HG03108 (cell line): ENCODE results near the gene OR1K1.
"Not testable (repeated sequence)": the region's sequence is repeated elsewhere in the genome, so short reads cannot be mapped to it uniquely, and the experiment has no call there.

Experiments
- ATAC-seq: cut with Tn5 transposase; IDR thresholded peaks from one replicate; pipeline ENCODE4 v1.9.1; 2021; ENCODE audit warnings: moderate library complexity; ENCODE audit not compliant: unreplicated experiment

Gene OR1K1

GRCh38 chr9:122810306-122810946, 10.5 kb downstream of the OR1K1 start:
- ATAC-seq: peak; percentile 84

DNA sequence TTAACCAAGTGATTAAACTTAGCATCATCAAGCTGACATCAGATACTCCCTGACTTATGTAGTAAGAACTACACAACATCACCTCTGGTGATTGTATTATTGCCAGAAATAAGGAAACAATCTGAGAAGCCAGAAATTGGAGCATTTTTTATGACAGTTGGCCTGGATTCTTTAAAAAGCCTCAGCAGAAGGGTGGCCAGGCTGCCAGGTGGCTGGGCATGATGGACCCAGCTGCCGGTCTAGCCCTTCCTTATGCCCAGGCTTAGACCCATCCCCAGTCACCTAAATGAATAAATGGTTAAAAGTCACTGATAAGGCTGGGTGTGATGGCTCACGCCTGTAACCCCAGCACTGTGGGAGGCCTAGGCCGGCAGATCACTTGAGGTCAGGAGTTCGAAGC, 12.8 kb downstream of the OR1K1 start:
- ATAC-seq: no peak

DNA sequence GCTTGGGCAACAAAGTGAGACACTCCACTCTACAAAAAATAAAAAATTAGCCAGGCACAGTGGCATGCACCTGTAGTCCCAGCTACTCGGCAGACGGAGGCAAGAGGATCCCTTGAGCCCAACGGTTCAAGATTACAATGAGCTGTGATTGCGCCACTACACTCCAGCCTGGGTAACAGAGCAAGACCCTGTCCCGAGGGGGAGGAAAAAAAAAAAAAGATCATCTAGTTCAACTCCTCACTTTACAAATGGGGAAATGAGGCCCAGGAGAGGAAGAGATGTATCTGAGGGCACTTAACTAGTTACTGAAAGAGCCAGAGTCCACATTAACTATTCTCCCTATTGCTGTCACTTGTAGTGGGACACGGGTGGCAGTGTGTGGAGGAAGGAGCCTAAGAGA, 14.6 kb downstream of the OR1K1 start:
- no peak for ATAC-seq

GRCh38 chr9:122815544-122815943, 15.6 kb downstream of the OR1K1 start:
- no peak for ATAC-seq

- ATAC-seq: no peak
Measured at GRCh38 chr9:122816163-122816867, 16.4 kb downstream of the OR1K1 start.

GRCh38 chr9:122819326-122819725, 19.4 kb downstream of the OR1K1 start:
- ATAC-seq: no peak

GRCh38 chr9:122819791-122820489, 20.0 kb downstream of the OR1K1 start:
- ATAC-seq: no peak

- ATAC-seq: no peak
Measured at GRCh38 chr9:122820490-122820845, 20.5 kb downstream of the OR1K1 start.

DNA sequence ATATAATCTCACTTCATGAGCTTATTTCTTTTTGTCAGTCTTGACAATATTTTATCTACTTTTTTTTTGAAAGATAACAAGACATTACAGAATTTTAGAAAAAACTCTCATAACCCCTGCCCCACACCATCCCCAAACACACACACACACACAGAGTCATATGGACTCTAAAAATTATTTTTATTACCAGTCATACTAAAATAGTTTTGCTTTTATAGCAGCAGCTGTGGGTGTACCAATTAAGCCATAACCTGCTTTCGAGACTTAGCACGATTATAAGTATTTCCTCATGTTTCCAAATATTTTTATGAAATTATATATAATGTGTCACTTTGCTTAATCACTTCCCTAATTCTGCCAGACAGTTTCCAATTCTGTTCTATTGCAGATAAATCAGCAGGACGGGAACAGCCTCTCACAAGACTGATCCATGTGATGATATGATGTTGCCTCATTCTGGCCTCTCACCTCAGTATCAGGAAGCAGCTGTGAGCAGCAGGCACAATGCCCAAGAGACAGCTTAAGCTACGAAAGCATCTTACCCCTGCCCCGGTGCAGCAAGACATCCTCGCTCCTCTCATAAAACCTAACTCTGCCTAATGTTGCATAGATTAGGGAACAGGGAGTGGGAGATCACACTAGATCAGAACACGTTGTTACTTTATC, 21.5 kb downstream of the OR1K1 start:
- ATAC-seq: no peak

GRCh38 chr9:122822056-122822455, 22.1 kb downstream of the OR1K1 start:
- no peak for ATAC-seq

DNA sequence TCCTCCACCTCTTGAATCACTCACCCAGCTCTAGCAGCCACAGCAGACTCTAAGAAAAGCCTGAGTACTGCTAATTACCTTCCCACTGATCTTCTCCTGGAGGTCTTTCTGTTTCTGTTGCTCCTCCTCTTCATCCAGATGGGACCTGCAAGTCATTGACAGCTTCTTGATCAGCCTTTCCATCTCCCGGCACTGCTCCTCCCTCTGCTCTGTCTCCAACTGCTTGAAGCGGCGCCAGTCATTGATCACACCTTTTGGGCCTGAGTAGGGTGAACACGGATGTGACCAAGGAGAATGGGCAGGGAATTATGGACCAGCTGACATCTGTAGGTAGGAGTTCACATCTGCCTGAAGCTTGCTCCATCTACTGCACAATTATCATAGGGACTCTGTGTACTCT, 23.0 kb downstream of the OR1K1 start:
- no peak for ATAC-seq

- ATAC-seq: peak; percentile 10
Measured at GRCh38 chr9:122827761-122828093, 27.8 kb downstream of the OR1K1 start.

- not testable (repeated sequence) for ATAC-seq
Measured at GRCh38 chr9:122828965-122829284, 29.0 kb downstream of the OR1K1 start.

GRCh38 chr9:122832194-122832593, 32.3 kb downstream of the OR1K1 start:
- no peak for ATAC-seq

GRCh38 chr9:122835313-122835731, 35.4 kb downstream of the OR1K1 start:
- no peak for ATAC-seq

DNA sequence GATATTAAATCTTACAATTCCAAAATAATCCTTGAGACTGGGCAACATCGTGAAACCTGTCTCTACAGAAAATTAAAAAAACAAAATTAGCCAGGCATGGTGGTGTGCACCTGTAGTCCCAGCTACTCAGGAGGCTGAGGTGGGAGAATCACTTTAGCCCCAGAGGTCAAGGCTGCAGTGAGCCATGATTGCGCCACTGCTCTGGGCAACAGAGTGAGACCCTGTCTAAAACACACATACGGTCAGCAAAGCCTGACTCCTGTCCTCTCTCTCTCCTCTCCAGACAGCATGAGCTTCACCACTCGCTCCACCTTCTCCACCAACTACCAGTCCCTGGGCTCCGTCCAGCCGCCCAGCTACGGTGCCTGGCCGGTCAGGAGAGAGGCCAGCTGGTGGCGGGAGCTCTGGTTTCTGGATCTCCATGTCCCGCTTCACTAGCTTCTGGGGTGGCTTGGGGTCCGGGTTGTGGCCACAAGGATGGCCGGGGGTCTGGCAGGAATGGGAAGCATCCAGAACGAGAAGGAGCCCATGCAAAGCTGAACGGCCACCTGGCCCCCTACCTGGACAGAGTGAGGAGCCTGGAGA, 37.4 kb downstream of the OR1K1 start:
- no peak for ATAC-seq

DNA sequence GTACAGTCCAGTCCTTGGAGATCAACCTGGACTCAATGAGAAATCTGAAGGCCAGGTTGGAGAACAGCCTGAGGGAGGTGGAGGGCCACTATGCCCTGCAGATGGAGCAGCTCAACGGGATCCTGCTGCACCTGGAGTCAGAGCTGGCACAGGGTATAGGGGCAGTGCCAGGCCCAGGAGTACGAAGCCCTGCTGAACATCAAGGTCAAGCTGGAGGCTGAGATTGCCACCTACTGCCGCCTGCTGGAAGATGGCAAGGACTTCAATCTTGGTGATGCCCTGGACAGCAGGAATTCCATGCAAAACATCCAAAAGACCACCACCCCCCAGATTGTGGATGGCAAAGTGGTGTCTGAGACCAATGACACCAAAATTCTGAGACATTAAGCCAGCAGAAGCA, 38.5 kb downstream of the OR1K1 start:
- ATAC-seq: not testable (repeated sequence)

DNA sequence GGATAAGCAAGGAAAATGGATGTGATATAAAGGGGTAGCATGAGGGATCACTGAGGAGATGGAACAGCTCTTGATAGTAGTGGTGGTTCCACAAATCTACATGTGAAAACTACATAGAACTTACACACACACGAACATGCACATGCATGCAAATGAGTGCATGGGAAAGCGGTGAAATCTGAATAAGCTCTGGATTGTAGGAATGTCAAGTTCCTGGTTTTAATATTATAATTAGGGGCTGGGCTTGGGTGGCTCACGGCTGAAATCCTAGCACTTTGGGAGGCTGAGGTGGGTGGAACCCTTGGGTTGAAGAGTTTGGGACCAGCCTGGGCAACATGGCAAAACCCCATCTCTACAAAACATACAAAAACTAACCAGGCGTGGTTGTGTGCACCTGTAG, 41.6 kb downstream of the OR1K1 start:
- no peak for ATAC-seq

GRCh38 chr9:122844137-122844536, 44.2 kb downstream of the OR1K1 start:
- no peak for ATAC-seq

DNA sequence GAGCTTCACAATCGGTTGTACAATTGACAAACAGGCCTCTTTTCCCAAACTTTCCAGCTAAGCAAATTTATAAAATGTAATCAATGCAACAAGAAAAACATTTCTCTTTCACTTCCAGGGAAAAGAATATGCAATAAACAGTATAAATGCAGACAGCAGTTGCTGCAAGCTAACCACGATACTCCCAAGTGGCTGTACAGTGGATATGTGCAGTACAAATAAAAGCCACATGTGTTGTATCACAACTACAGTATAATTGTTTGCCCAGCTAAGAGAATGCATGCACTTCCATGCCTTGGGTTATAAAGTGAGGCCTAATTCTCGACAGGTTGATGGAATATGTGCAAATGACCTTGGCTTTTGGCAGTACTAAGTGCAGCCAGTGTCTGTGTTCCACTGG, 45.2 kb downstream of the OR1K1 start:
- ATAC-seq: no peak

DNA sequence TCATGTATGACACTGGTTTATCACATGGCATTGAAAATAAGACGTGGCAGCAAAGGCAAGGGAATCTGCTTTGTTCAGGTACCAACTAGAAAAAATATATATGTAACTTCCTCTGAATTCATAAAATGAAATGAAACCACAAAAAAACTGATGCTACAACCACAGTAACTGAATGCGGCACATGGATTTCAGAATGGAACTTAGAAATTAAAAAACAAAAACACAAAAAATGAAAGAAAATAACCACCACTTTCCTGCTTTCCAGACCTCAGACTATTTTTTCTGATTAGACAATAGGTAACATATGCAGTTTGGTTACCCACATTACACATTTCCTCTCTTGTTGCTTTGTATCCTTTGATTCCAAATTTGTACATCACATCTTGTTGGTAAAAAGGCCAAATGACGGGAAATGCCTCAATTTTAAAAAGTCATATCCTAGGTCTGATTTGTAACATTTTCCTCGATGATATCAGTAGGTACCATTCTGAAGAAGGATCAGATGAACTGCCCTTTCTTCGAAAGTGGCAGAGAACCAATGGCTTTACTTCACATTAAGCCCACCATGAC, 46.5 kb downstream of the OR1K1 start:
- ATAC-seq: no peak
